Thoracic aorta (tissue), 2 donors: Measurements from ENCODE around the gene SRGAP1. TPM values are rescaled to one million over a fixed set of nuclear protein-coding genes. Genes with fewer than 3 reads are reported as not detected.

Experiments used
- ATAC-seq: fragments of 150-250 bp; one replicate; pipeline ENCODE4 v1.8.0; 2017; ENCODE audit warnings: low read depth; ENCODE audit not compliant: insufficient number of reproducible peaks, low FRiP score
- DNase-seq: peaks from one replicate; pipeline ENCODE4 v3.0.0-alpha.2; 2020; ENCODE audit warnings: low spot score
- H3K27ac ChIP-seq, 2 donors: fragments of 200-600 bp; sonication (generic); 1 replicate in 1 of 2; 2 replicates in 1 of 2; pipeline ENCODE4 v1.5.1; 2016; ENCODE audit warnings: mild to moderate bottlenecking in 2 of 2, moderate library complexity in 2 of 2
- H3K27me3 ChIP-seq: fragments of 200-600 bp; sonication (generic); replicated peaks from 2 replicates; pipeline ENCODE4 v1.6.0; 2016; ENCODE audit warnings: mild to moderate bottlenecking; ENCODE audit not compliant: insufficient read depth
- H3K36me3 ChIP-seq: fragments of 200-600 bp; sonication (generic); one replicate; pipeline ENCODE4 v1.5.1; 2016
- H3K4me1 ChIP-seq, 2 donors: fragments of 200-600 bp; sonication (generic); 1 replicate in 1 of 2; 2 replicates in 1 of 2; pipeline versions ENCODE4 v1.5.1 to v1.6.0; 2016; ENCODE audit warnings: low read depth in 2 of 2, mild to moderate bottlenecking in 1 of 2; ENCODE audit not compliant: control insufficient read depth in 1 of 2
- H3K4me3 ChIP-seq: fragments of 200-600 bp; sonication (generic); 2 replicates; pipeline ENCODE4 v1.5.1; 2016; ENCODE audit warnings: mild to moderate bottlenecking
- H3K9me3 ChIP-seq: fragments of 200-600 bp; sonication (generic); 2 replicates; pipeline ENCODE4 v1.5.1; 2016
- total RNA-seq, 2 donors: library from RNA; depleted of rRNA; stranded (reverse); fragments of >200 nt; gene quantifications; one replicate each; pipeline versions ENCODE4 v1.1.0 to v1.2.3, GENCODE V29; 2016
- TF ChIP-seq, protein P1 (sequence below): fragments of 200-600 bp; sonication (generic); IDR thresholded peaks from one replicate; pipeline ENCODE4 v1.5.1; 2019; ENCODE audit warnings: antibody characterized with exemption

SRGAP1 gene
- total RNA-seq, 2 donors from 2014 or later, result 7.9 to 24.1 TPM

DNA sequence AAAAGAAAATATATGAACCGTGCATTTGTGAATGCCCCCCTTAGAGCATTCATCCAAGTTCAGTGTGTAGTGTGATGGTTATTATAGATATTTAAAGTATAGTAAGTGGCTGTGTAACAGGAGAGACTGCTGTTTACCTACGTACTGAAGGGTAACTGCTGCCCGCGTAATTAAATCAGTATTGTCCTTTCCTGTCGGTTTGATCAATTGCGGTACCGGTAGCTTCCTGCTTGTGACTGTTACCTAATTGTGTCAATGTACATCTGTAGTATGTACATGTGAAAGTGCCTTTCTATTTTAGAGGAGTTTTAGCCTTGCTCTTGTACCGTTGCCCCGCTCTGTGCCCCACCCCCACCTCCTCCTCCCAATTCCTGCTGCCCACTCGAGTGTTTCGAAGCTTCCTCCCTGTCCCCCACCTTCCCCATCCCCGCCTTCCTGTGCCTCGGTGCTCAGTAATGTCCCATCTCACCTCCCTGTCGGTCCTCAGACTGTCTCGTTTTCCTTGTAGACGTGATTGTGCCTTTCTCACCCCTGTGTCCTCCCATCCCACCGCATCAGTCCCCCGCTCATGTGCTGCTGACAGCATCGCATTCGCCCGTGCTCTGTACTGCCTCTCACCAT is 302.6 kb downstream of the SRGAP1 start:
- Histone ChIP-seq H3K36me3 (peaks cover 8% of the 10 kb centered on the region), H3K9me3 (no peaks in the 10 kb centered on the region), H3K4me1 (no peaks in the 10 kb centered on the region), H3K27ac (no peak overlapping the region), H3K4me3 (no peak overlapping the region), H3K27me3 (no peaks in the 10 kb centered on the region)
- DNase-seq (no peak), ATAC-seq (no peak)
- TF ChIP-seq, protein P1, sequence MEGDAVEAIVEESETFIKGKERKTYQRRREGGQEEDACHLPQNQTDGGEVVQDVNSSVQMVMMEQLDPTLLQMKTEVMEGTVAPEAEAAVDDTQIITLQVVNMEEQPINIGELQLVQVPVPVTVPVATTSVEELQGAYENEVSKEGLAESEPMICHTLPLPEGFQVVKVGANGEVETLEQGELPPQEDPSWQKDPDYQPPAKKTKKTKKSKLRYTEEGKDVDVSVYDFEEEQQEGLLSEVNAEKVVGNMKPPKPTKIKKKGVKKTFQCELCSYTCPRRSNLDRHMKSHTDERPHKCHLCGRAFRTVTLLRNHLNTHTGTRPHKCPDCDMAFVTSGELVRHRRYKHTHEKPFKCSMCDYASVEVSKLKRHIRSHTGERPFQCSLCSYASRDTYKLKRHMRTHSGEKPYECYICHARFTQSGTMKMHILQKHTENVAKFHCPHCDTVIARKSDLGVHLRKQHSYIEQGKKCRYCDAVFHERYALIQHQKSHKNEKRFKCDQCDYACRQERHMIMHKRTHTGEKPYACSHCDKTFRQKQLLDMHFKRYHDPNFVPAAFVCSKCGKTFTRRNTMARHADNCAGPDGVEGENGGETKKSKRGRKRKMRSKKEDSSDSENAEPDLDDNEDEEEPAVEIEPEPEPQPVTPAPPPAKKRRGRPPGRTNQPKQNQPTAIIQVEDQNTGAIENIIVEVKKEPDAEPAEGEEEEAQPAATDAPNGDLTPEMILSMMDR, result no peak

DNA sequence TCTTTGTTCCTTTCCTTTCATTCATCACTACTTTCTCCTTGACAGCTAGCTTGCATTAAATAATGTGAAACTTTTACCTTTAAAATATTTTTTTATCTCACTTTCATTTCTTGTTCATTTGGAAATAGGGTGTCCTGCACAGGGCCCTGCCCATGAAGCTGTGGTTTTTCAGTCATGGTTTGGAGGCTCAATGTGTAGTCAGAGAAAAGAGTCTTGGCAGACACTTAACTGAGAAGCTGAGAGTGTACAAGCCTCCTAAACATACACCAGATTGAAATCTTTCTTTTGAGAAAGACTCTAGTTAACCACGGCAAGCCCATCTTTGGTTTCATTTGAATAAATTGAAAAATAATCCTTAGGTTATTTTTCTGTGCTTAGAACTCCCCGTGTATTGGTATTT is 303.4 kb downstream of the SRGAP1 start:
- H3K4me3 ChIP-seq, result no peak overlapping the region
- no peak overlapping the region for H3K27ac ChIP-seq
- ATAC-seq, result no peak
- TF ChIP-seq, protein P1, result no peak
- H3K27me3 ChIP-seq, result no peaks in the 10 kb centered on the region
- DNase-seq, result no peak
- no peaks in the 10 kb centered on the region for H3K4me1 ChIP-seq
- peaks cover 2% of the 10 kb centered on the region for H3K36me3 ChIP-seq
- H3K9me3 ChIP-seq, result no peaks in the 10 kb centered on the region

DNA sequence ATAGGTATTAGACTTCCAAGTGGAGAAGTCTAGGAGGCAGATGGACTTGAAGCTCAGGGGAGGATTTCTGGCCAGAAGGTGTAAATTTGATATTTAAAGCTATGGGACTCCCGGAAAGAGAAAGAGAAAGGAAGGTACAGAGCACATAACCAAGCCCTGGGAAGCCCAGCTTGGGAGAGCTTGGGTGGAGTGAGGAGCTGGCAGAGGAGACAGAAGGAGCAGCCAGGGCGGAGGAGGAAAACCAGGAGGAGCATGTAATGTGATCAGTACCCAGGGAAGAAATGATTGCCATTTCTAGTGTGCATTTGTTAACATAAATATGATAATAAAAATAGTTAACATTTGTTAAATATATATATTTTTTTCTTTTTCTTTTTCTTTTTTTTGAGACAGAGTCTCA is 310.2 kb downstream of the SRGAP1 start:
- DNase-seq (no peak), ATAC-seq (no peak)
- Histone ChIP-seq H3K27me3 (no peaks in the 10 kb centered on the region), H3K4me1 (no peaks in the 10 kb centered on the region), H3K9me3 (no peaks in the 10 kb centered on the region), H3K36me3 (no peaks in the 10 kb centered on the region), H3K4me3 (no peak overlapping the region), H3K27ac (no peak overlapping the region)
- TF ChIP-seq, protein P1, result no peak

- Histone ChIP-seq H3K36me3 (no peaks in the 10 kb centered on the region), H3K4me3 (no peak overlapping the region), H3K27me3 (no peaks in the 10 kb centered on the region), H3K27ac (no peak overlapping the region), H3K9me3 (no peaks in the 10 kb centered on the region), H3K4me1 (no peaks in the 10 kb centered on the region)
- ATAC-seq (no peak), DNase-seq (no peak)
- TF ChIP-seq, protein P1, result no peak
Measured at GRCh38 chr12:64157110-64157509, 312.6 kb downstream of the SRGAP1 start.

- DNase-seq (no peak), ATAC-seq (no peak)
- Histone ChIP-seq H3K27me3 (no peaks in the 10 kb centered on the region), H3K27ac (no peak overlapping the region), H3K9me3 (no peaks in the 10 kb centered on the region), H3K4me3 (no peak overlapping the region), H3K36me3 (no peaks in the 10 kb centered on the region), H3K4me1 (no peaks in the 10 kb centered on the region)
- TF ChIP-seq, protein P1, result no peak
Measured at GRCh38 chr12:64160021-64160710, 315.7 kb downstream of the SRGAP1 start.
